Suprapubic skin (tissue), 4 donors: ENCODE measurements around the gene APRT. TPM values are rescaled to one million over a fixed set of nuclear protein-coding genes. Genes with fewer than 3 reads are reported as not detected.
A peak's percentile ranks its signal among the peaks of the same experiment; 100 is the strongest.

Experiments used
- DNase-seq, 2 donors: peaks; one replicate each; pipeline ENCODE4 v3.0.0-alpha.2; 2019; ENCODE audit warnings: low spot score in 2 of 2
- H3K27ac ChIP-seq: fragments of 200-600 bp; sonication (generic); one replicate; pipeline ENCODE4 v1.5.1; 2019
- H3K27me3 ChIP-seq: fragments of 200-600 bp; sonication (generic); one replicate; pipeline ENCODE4 v1.5.1; 2019
- H3K36me3 ChIP-seq: fragments of 200-600 bp; sonication (generic); one replicate; pipeline ENCODE4 v1.5.1; 2019
- H3K4me1 ChIP-seq: fragments of 200-600 bp; sonication (generic); one replicate; pipeline ENCODE4 v1.5.1; 2019
- H3K4me3 ChIP-seq: fragments of 200-600 bp; sonication (generic); one replicate; pipeline ENCODE4 v1.5.1; 2019; ENCODE audit warnings: mild to moderate bottlenecking
- H3K9me3 ChIP-seq: fragments of 200-600 bp; sonication (generic); one replicate; pipeline ENCODE4 v1.5.1; 2019
- EP300 ChIP-seq: sonication (generic); formaldehyde crosslinking; IDR thresholded peaks from one replicate; pipeline ENCODE4 v1.6.1; 2017; ENCODE audit warnings: antibody characterized with exemption
- POLR2A ChIP-seq, 2 donors: fragments of 450-650 bp; IDR thresholded peaks; one replicate each; pipeline ENCODE4 v1.6.1; 2017; ENCODE audit warnings: antibody characterized with exemption in 2 of 2, mild to moderate bottlenecking in 2 of 2, moderate library complexity in 2 of 2
- POLR2AphosphoS5 ChIP-seq, 3 donors: sonication (generic); formaldehyde crosslinking; IDR thresholded peaks; one replicate each; pipeline ENCODE4 v1.6.1; 2017; ENCODE audit warnings: antibody characterized with exemption in 3 of 3
- WGBS: methylation state at CpG from one replicate; pipeline ENCODE4 v1.1.5; 2018; 5-methylcytosine and 5-hydroxymethylcytosine counted together
- total RNA-seq, 4 donors: library from RNA; depleted of rRNA; stranded (reverse); fragments of >200 nt; gene quantifications; one replicate each; pipeline ENCODE4 v1.1.0, GENCODE V29; 2016
- TF ChIP-seq, protein P1 (sequence below), 2 donors: fragments of 200-600 bp in 1 of 2; fragments of 450-650 bp in 1 of 2; sonication (generic) in 1 of 2; IDR thresholded peaks; one replicate each; pipeline ENCODE4 v1.5.1; 2016 to 2019; ENCODE audit warnings: antibody characterized with exemption in 2 of 2, mild to moderate bottlenecking in 1 of 2, moderate library complexity in 1 of 2

APRT gene
- total RNA-seq, 4 donors from 2014 or later, result 122 to 382 (median 250) TPM

DNA sequence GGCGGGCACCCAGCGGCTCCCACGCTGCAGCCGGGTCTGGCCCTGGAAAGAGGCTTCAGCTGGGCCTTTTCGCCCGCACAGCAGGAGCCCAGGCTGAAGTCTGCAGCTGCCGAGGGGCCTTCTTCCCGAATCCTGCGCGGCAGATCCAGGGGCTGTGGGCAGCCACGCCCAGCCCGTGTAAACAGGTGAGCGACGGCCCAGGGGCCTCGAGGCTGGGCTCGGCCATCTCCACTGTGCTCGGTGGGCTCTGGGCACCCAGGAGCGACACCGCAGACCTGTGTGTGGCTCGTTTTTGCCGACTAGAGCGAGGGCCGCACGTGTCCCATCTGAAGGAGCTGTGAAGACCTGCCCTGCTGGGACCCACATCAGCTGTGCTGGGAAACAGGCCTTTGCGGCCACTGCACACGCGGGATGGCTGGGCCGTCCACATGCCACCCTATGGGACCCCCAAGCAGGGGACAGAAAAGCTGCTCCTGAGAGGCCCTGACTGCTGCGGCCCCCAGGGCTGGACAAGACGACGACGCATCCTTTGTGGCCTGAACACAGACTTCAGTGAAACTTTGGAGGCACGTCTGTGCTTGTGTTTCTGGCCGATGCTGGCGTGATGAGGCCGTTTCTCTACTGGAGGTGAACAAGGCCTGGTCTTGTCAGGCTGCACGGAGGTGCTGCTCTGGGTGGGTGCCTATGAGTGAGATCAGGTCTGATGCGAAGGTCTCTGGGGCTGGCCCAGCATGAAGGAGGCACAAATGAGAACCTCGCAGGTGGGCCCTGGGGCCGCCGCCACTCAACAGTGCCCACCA, 5.2 kb upstream of the APRT start:
- TF ChIP-seq, protein P1, sequence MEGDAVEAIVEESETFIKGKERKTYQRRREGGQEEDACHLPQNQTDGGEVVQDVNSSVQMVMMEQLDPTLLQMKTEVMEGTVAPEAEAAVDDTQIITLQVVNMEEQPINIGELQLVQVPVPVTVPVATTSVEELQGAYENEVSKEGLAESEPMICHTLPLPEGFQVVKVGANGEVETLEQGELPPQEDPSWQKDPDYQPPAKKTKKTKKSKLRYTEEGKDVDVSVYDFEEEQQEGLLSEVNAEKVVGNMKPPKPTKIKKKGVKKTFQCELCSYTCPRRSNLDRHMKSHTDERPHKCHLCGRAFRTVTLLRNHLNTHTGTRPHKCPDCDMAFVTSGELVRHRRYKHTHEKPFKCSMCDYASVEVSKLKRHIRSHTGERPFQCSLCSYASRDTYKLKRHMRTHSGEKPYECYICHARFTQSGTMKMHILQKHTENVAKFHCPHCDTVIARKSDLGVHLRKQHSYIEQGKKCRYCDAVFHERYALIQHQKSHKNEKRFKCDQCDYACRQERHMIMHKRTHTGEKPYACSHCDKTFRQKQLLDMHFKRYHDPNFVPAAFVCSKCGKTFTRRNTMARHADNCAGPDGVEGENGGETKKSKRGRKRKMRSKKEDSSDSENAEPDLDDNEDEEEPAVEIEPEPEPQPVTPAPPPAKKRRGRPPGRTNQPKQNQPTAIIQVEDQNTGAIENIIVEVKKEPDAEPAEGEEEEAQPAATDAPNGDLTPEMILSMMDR (IDR thresholded peaks at IDR 0.05), result no peak
- TF ChIP-seq POLR2A (IDR thresholded peaks at IDR 0.05) (no peak), EP300 (no peak), POLR2AphosphoS5 (IDR thresholded peaks at IDR 0.05) (no peak)
- H3K4me1 ChIP-seq, result peaks cover 28% of the 10 kb centered on the region
- peaks cover 9% of the 10 kb centered on the region for H3K36me3 ChIP-seq
- no peaks in the 10 kb centered on the region for H3K27me3 ChIP-seq
- H3K27ac ChIP-seq, result no peak overlapping the region
- no peaks in the 10 kb centered on the region for H3K9me3 ChIP-seq
- H3K4me3 ChIP-seq, result no peak overlapping the region
- 69% methylated on average over 10 of the region's 41 CpGs for WGBS
- no peak for DNase-seq

DNA sequence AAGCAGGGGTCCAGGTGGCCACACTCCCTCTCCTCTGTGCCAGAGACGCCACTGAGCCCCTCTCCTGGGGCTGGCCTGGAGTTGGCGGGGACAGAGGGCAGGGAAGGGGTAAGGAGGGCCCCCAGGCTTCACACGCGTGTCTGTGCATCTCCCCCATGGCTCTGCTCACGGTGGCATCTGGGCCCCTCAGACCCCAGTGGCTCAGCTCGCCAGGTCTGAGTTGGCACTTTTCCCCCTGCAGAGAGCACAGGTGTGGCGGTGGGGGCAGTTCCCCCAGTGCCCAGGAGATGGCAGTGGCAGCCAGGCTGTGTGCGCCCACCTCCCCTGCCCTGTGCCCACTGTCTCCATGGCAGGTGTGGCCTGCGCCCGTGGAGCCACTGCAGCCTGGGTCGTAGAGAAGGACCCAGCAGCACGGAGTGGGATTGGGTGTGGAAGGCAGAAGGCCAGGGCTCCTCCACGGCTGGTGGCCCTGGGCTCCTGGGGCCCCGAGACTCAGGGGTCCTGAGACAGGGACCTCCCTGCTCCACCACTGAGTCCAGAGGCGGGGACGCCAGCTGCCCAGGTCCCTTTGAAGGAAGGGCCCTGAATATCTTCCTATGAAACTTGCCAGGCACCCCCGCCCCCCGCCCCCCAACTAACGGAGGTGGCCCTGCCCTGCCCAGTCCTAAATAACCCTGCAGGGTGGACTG, 4.3 kb upstream of the APRT start:
- Histone ChIP-seq H3K27me3 (no peaks in the 10 kb centered on the region), H3K27ac (no peak overlapping the region), H3K4me1 (peaks cover 32% of the 10 kb centered on the region), H3K9me3 (no peaks in the 10 kb centered on the region), H3K36me3 (peaks cover under 1% of the 10 kb centered on the region), H3K4me3 (no peak overlapping the region)
- no peak for DNase-seq
- 41% methylated on average over 7 of the region's 19 CpGs for WGBS
- no peak for TF ChIP-seq POLR2AphosphoS5 (IDR thresholded peaks at IDR 0.05)
- TF ChIP-seq, protein P1 (IDR thresholded peaks at IDR 0.05), result peak; percentile 58 to 81
- TF ChIP-seq POLR2A (IDR thresholded peaks at IDR 0.05), result no peak

DNA sequence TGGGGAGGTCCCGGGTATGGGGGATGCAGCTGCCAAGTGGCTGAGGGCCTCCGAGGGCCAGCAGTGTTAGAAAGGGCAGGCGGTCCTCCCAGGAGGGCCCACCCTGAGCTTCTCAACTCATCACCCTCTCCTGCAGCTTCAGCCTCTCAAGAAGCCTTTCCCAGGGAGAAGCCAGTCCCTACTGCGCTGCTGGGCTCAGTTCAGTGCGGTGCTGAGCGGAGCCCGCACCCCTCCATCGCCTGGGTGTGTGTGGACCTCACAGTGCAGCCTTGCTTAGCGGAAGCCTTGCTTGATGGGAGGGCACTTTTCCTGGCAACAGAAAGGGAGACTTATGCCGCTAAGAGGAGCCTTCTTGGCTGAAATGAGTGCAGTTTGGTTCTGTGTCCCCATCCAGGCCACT, 3.5 kb upstream of the APRT start:
- TF ChIP-seq POLR2A (IDR thresholded peaks at IDR 0.05), result no peak
- TF ChIP-seq POLR2AphosphoS5 (IDR thresholded peaks at IDR 0.05), result no peak
- TF ChIP-seq, protein P1 (IDR thresholded peaks at IDR 0.05), result no peak
- TF ChIP-seq EP300, result no peak
- H3K9me3 ChIP-seq, result no peaks in the 10 kb centered on the region
- no peak for DNase-seq
- H3K27me3 ChIP-seq, result no peaks in the 10 kb centered on the region
- H3K27ac ChIP-seq, result no peak overlapping the region
- H3K4me3 ChIP-seq, result no peak overlapping the region
- 89% methylated on average over 9 of the region's 10 CpGs for WGBS
- no peaks in the 10 kb centered on the region for H3K36me3 ChIP-seq
- peaks cover 40% of the 10 kb centered on the region for H3K4me1 ChIP-seq

DNA sequence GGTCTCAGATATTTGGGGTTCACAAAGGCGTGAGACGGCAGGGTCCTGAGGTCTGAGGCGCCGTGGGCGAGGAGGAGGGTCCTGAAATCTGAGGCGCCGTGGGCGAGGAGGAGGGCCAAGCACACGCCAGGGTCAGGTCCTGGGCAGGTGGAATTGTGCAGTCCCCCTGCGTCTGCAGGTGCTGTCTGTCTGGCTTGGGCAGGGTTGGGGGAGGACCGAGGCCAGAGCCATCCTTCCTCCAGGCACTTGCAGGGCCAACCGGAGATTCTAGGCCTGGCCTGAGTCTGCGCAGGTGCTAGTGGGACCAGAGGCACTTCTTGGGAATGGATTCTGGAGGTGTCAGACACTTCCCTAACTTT, 2.4 kb upstream of the APRT start:
- no peaks in the 10 kb centered on the region for H3K9me3 ChIP-seq
- no peak overlapping the region for H3K27ac ChIP-seq
- H3K36me3 ChIP-seq, result peaks cover 8% of the 10 kb centered on the region
- WGBS, result 92% methylated on average over 12 of the region's 13 CpGs
- H3K27me3 ChIP-seq, result no peaks in the 10 kb centered on the region
- H3K4me3 ChIP-seq, result no peak overlapping the region
- peaks cover 50% of the 10 kb centered on the region for H3K4me1 ChIP-seq
- TF ChIP-seq EP300 (no peak), POLR2A (IDR thresholded peaks at IDR 0.05) (no peak)
- no peak for DNase-seq

DNA sequence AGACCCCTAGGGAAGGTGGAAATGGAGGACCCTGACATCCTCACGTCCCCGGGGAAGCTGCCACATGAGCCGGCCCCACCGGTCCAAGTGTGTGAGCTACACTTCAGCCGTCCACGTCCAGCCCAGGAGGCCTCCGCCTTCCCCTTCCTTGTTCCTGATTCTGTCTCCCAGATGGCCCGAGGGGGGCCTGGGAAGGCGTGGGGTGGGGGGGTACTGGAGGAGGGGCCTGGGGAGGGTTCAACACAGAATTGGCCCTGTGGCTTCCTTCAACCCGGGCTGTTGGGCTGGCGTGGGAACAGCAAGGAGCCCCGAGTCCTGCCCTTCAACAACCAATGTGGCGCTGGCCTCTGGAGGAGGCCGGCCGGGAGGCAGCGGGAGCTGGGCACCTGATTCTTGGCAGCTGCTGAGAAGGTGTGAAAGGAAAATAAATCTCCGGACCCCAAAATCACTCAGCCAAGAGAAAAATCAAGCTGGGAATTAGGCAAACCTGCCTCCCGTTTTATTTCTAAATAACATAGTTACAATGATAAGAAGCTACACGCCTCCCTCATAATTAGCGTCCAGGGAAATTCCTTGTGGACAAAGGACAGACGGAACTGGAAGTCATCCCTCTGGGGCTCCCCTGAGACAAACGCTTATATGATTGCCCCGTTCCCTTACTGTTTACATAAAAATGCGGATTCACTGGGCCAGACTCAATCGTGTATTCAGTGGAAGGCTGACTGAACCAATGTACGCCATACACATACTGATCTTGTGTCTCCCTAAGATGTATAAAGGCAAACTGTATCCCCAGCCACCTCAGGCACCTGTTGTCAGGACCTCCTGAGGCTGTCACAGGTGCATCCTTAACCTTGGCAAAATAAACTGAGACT, 1.8 kb upstream of the APRT start:
- peaks cover 50% of the 10 kb centered on the region for H3K4me1 ChIP-seq
- no peak overlapping the region for H3K4me3 ChIP-seq
- WGBS, result 74% methylated on average over 17 of the region's 26 CpGs
- DNase-seq, result no peak
- no peak for TF ChIP-seq POLR2A (IDR thresholded peaks at IDR 0.05)
- TF ChIP-seq EP300, result no peak
- no peak for TF ChIP-seq POLR2AphosphoS5 (IDR thresholded peaks at IDR 0.05)
- TF ChIP-seq, protein P1 (IDR thresholded peaks at IDR 0.05), result no peak
- peak overlapping the region; percentile 39 for H3K27ac ChIP-seq
- H3K27me3 ChIP-seq, result no peaks in the 10 kb centered on the region
- H3K36me3 ChIP-seq, result peaks cover 10% of the 10 kb centered on the region
- H3K9me3 ChIP-seq, result no peaks in the 10 kb centered on the region
